Activated B cell treated with CpG ODN at 0.5 μM for 24 hours (primary cell): ENCODE measurements around the gene CYTH1. TPM values are rescaled to one million over a fixed set of nuclear protein-coding genes. Genes with fewer than 3 reads are reported as not detected.

Experiments used
- ATAC-seq: fragments of 200-7000 bp; cut with Tn5 transposase; one replicate; pipeline ENCODE4 v1.10.0; 2021; ENCODE audit warnings: low read depth, mild to moderate bottlenecking, moderate library complexity
- CTCF ChIA-PET: fragments of 350-600 bp; sonication (Branson Sonifier 250); formaldehyde crosslinking; loops from one replicate; lab custom pipeline; 2021; ENCODE audit warnings: antibody characterized with exemption; lab: Charles Lee
- POLR2A ChIA-PET: fragments of 350-600 bp; sonication (Branson Sonifier 250); formaldehyde crosslinking; loops from one replicate; lab custom pipeline; 2021; ENCODE audit warnings: antibody characterized with exemption; lab: Charles Lee
- DNase-seq: peaks from one replicate; pipeline ENCODE4 v3.0.0; 2022
- H3K27ac Mint-ChIP-seq: one replicate; pipeline ENCODE4 v1.8.0; 2020; ENCODE audit warnings: mixed read lengths
- H3K27me3 Mint-ChIP-seq: one replicate; pipeline ENCODE4 v1.8.0; 2021; ENCODE audit warnings: mixed read lengths
- H3K36me3 Mint-ChIP-seq: one replicate; pipeline ENCODE4 v1.8.0; 2021; ENCODE audit warnings: low read depth, mixed read lengths
- H3K4me1 Mint-ChIP-seq: one replicate; pipeline ENCODE4 v1.8.0; 2021; ENCODE audit warnings: mixed read lengths
- H3K4me3 Mint-ChIP-seq: one replicate; pipeline ENCODE4 v1.8.0; 2020; ENCODE audit warnings: mild to moderate bottlenecking, mixed read lengths
- H3K9me3 Mint-ChIP-seq: one replicate; pipeline ENCODE4 v1.8.0; 2020; ENCODE audit warnings: mixed read lengths
- CTCF ChIP-seq: fragments of 200-600 bp; IDR thresholded peaks from one replicate; pipeline ENCODE4 v1.8.0; 2022; ENCODE audit warnings: antibody characterized with exemption, mild to moderate bottlenecking
- intact Hi-C: fragments of 100-400 bp; cut with micrococcal nuclease; formaldehyde crosslinking; loops from one replicate; pipeline ENCODE4 v1.15.1; 2024
- total RNA-seq: library from RNA; stranded (reverse); gene quantifications from 2 replicates; pipeline ENCODE4 v1.2.3, GENCODE V29; 2022

Gene CYTH1
- total RNA-seq, 1 donor from 2014 or later: 391 TPM

DNA sequence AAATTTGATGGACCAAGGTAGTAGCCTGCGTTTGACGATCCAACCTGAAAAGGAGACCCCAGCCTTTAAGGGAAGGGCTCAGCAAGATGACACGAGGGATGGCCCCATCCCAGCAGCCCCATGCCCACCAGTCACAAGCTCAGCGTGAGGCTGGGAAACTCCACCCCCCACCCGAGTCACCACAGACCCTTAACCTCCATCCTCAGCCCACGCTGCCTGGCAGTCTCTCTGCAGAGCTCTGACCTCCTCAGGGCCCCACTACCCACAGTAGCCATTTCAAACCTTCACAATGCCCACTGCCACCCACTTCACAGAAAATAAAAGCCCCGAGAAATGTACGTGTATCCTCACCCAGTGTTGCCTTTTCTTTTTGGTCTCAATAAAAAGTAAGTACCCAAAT, 39.9 kb upstream of the CYTH1 start:
- Mint-ChIP-seq H3K27ac (no peak overlapping the region), H3K27me3 (no peaks in the 10 kb centered on the region), H3K4me3 (no peak overlapping the region), H3K36me3 (peaks cover 95% of the 10 kb centered on the region), H3K4me1 (peaks cover 16% of the 10 kb centered on the region), H3K9me3 (no peaks in the 10 kb centered on the region)
- intact Hi-C loops: no loop called here
- ATAC-seq (no peak), DNase-seq (no peak)
- no peak for TF ChIP-seq CTCF
- ChIA-PET POLR2A (no interaction called here), CTCF (no interaction called here)

DNA sequence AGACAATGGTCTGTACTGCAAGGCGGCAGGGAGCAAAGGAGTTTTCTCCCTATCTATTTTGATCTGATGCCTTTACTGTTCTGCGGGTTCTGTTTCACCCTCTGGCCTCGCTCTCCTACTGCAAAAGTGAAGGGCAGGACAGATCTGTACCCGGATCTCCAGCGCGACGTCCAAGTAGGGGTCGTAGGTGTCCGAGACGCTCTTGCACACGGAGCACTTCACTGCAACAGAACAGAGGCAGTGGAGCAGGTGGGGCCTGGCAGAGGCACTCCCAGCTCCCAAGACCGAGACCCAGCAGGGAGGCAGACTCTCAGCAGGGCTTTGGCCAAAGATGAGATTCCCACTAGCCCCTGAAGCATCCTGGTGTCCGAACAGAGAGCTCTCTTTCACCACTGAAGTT, 38.8 kb upstream of the CYTH1 start:
- Mint-ChIP-seq H3K27ac (no peak overlapping the region), H3K9me3 (no peaks in the 10 kb centered on the region), H3K36me3 (peaks cover 93% of the 10 kb centered on the region), H3K27me3 (no peaks in the 10 kb centered on the region), H3K4me3 (no peak overlapping the region), H3K4me1 (peaks cover 13% of the 10 kb centered on the region)
- DNase-seq (no peak), ATAC-seq (no peak)
- ChIA-PET POLR2A (interaction anchor here (0.6 kb wide), 1 partner anchor 340 kb away, joined by 3 read pairs; no protein-coding TSS in a partner anchor), CTCF (no interaction called here)
- intact Hi-C loops: no loop called here
- TF ChIP-seq CTCF: no peak

GRCh38 chr17:78819806-78820792, 38.0 kb upstream of the CYTH1 start:
- H3K4me1 Mint-ChIP-seq: peaks cover 13% of the 10 kb centered on the region
- ChIA-PET POLR2A (interaction anchor here (0.6 kb wide), 1 partner anchor 340 kb away, joined by 3 read pairs; no protein-coding TSS in a partner anchor), CTCF (no interaction called here)
- H3K36me3 Mint-ChIP-seq: peaks cover 93% of the 10 kb centered on the region
- no peak overlapping the region for H3K27ac Mint-ChIP-seq
- no peaks in the 10 kb centered on the region for H3K27me3 Mint-ChIP-seq
- no peak overlapping the region for H3K4me3 Mint-ChIP-seq
- intact Hi-C loops: no loop called here
- no peaks in the 10 kb centered on the region for H3K9me3 Mint-ChIP-seq
- no peak for ATAC-seq
- no peak for DNase-seq
- TF ChIP-seq CTCF: no peak

DNA sequence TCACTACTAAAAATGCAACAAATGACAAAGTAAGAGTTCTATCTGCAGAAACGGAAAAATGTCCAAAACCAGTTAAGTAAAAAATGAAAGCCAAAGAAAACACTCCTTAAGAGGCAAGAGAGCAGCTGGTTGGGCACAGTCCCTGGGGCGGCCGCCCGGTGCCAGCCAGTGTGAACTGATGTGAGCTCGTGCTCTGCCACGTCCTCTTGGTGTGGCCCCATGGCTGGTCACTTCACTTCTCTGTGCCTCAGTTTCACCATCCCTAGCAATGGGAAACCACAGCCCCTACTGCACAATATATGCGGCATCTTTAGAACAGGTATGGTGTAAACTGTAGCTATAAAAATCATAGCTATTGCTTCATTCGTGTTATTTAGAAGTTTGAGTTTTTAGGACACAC, 37.3 kb upstream of the CYTH1 start:
- ATAC-seq (no peak), DNase-seq (no peak)
- TF ChIP-seq CTCF: no peak
- Mint-ChIP-seq H3K4me3 (no peak overlapping the region), H3K36me3 (peaks cover 91% of the 10 kb centered on the region), H3K27ac (peak overlapping the region; percentile 41), H3K9me3 (no peaks in the 10 kb centered on the region), H3K4me1 (peaks cover 13% of the 10 kb centered on the region), H3K27me3 (no peaks in the 10 kb centered on the region)
- intact Hi-C loops: no loop called here
- ChIA-PET CTCF (no interaction called here), POLR2A (no interaction called here)

DNA sequence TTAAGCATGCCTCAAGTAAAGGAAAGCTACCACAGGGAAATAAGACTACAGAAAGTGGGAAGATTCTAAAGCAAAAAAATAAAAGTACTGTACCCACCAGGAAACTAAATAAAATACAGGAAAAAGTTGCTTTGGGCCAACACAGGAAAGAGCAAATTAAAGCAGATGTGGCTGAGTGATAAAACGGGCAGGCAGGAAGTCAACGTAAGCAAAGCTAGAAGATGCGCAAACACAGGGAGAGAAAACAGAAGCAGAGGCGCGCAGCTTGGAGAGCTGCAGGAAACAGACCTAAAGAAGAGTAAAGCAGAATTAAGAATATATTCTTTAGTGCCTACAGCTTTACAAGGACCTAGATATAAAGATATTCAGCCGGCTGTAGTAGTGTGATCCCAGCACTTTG, 36.9 kb upstream of the CYTH1 start:
- intact Hi-C loops: no loop called here
- TF ChIP-seq CTCF: no peak

More for the DNA sequence above, 36.9 kb upstream of the CYTH1 start:
- ChIA-PET CTCF (no interaction called here), POLR2A (no interaction called here)
- Mint-ChIP-seq H3K27me3 (no peaks in the 10 kb centered on the region), H3K4me1 (peaks cover 13% of the 10 kb centered on the region), H3K9me3 (no peaks in the 10 kb centered on the region), H3K4me3 (no peak overlapping the region), H3K36me3 (peaks cover 91% of the 10 kb centered on the region), H3K27ac (peak overlapping the region; percentile 41)
- DNase-seq (no peak), ATAC-seq (no peak)
